CD4-positive, alpha-beta memory T cell (primary cell): ENCODE results near the gene KCNJ2. TPM values are rescaled to one million over a fixed set of nuclear protein-coding genes. Genes with fewer than 3 reads are reported as not detected.

Experiments
- CTCF ChIA-PET: fragments of 350-600 bp; sonication (Branson Sonifier 250); formaldehyde crosslinking; loops from one replicate; lab custom pipeline; 2021; ENCODE audit warnings: inconsistent platforms; ENCODE audit not compliant: partially characterized antibody; lab: Charles Lee
- POLR2A ChIA-PET: fragments of 350-600 bp; sonication (Branson Sonifier 250); formaldehyde crosslinking; loops from one replicate; lab custom pipeline; 2021; ENCODE audit not compliant: partially characterized antibody; lab: Charles Lee
- DNase-seq, 5 donors: peaks; one replicate each; pipeline versions ENCODE4 v3.0.0 to v3.0.0-alpha.2; 2020 to 2022; ENCODE audit warnings: mixed read lengths in 1 of 5
- H3K27ac ChIP-seq: one replicate; pipeline ENCODE4 v1.7.0; 2013; ENCODE audit warnings: low read depth, low read length
- H3K27me3 ChIP-seq: 2 replicates; pipeline ENCODE4 v1.7.0; 2013; ENCODE audit warnings: mild to moderate bottlenecking, low read length, moderate library complexity; ENCODE audit not compliant: insufficient read depth
- H3K36me3 ChIP-seq: 2 replicates; pipeline ENCODE4 v1.7.0; 2013; ENCODE audit warnings: mild to moderate bottlenecking, low read length, moderate library complexity; ENCODE audit not compliant: insufficient read depth
- H3K4me1 ChIP-seq: 2 replicates; pipeline ENCODE4 v1.7.0; 2013; ENCODE audit warnings: mild to moderate bottlenecking, low read length, moderate library complexity; ENCODE audit not compliant: insufficient read depth
- H3K4me3 ChIP-seq, 2 donors: one replicate each; pipeline ENCODE4 v1.7.0; 2013; ENCODE audit warnings: low read length in 2 of 2, mild to moderate bottlenecking in 1 of 2
- H3K9me3 ChIP-seq, 2 donors: one replicate each; pipeline ENCODE4 v1.7.0; 2013; ENCODE audit warnings: low read length in 2 of 2, control low read depth in 1 of 2; ENCODE audit not compliant: control insufficient read depth in 1 of 2
- H3K27ac Mint-ChIP-seq, 7 donors: one replicate each; pipeline ENCODE4 v1.8.0; 2020 to 2021; ENCODE audit warnings: mixed read lengths in 7 of 7, mild to moderate bottlenecking in 6 of 7, inconsistent platforms in 3 of 7, moderate library complexity in 3 of 7
- H3K27me3 Mint-ChIP-seq, 2 donors: one replicate each; pipeline ENCODE4 v1.8.0; 2020 to 2021; ENCODE audit warnings: mixed read lengths in 2 of 2
- H3K36me3 Mint-ChIP-seq, 2 donors: one replicate each; pipeline ENCODE4 v1.8.0; 2020 to 2021; ENCODE audit warnings: mixed read lengths in 2 of 2, inconsistent platforms in 1 of 2, mild to moderate bottlenecking in 1 of 2
- H3K4me1 Mint-ChIP-seq, 4 donors: one replicate each; pipeline ENCODE4 v1.8.0; 2020 to 2021; ENCODE audit warnings: mixed read lengths in 4 of 4, mild to moderate bottlenecking in 1 of 4
- H3K4me3 Mint-ChIP-seq, 8 donors: one replicate each; pipeline ENCODE4 v1.8.0; 2020 to 2021; ENCODE audit warnings: mixed read lengths in 8 of 8, mild to moderate bottlenecking in 7 of 8, moderate library complexity in 6 of 8, inconsistent platforms in 3 of 8
- H3K9me3 Mint-ChIP-seq, 8 donors: one replicate each; pipeline ENCODE4 v1.8.0; 2020 to 2021; ENCODE audit warnings: mixed read lengths in 8 of 8, mild to moderate bottlenecking in 5 of 8, inconsistent platforms in 3 of 8, moderate library complexity in 1 of 8
- intact Hi-C: fragments of 100-400 bp; cut with micrococcal nuclease; formaldehyde crosslinking; loops from one replicate; pipeline ENCODE4 v1.15.1; 2023
- polyA plus RNA-seq, 2 donors: library from polyadenylated mRNA; unstranded; fragments of 300-500 nt; fragmentation: Illumina TruSeq; gene quantifications; one replicate each; pipeline ENCODE4 v1.2.3, GENCODE V29; 2021
- total RNA-seq, 2 experiments: library from RNA; stranded (reverse); gene quantifications; one replicate each; pipeline ENCODE4 v1.2.3, GENCODE V29; 2021

The KCNJ2 gene
- total and polyA plus RNA-seq, 4 experiments from 2014 or later: not detected

GRCh38 chr17:70137451-70138230, 31.7 kb upstream of the KCNJ2 start:
- intact Hi-C loops: no loop called here
- H3K27ac Mint-ChIP-seq: peak overlapping the region in 5 of 7 donors; percentile 68 to 80 (median 69)
- Histone ChIP-seq H3K36me3 (no peaks in the 10 kb centered on the region), H3K4me3 (peak overlapping the region in 1 of 2 donors; percentile 17), H3K27ac (no peak overlapping the region), H3K27me3 (no peaks in the 10 kb centered on the region), H3K4me1 (no peaks in the 10 kb centered on the region), H3K9me3 (no peaks in the 10 kb centered on the region)
- peak in 1 of 5 donors; percentile 5 for DNase-seq
- peak overlapping the region; percentile 60 to 87 (median 84) for H3K4me3 Mint-ChIP-seq
- peaks cover 9 to 12% (median 10%) of the 10 kb centered on the region in 4 donors for H3K4me1 Mint-ChIP-seq
- H3K27me3 Mint-ChIP-seq: peaks cover 0 to 1% of the 10 kb centered on the region in 2 donors
- H3K9me3 Mint-ChIP-seq: no peaks in the 10 kb centered on the region
- POLR2A ChIA-PET: no interaction called here
- H3K36me3 Mint-ChIP-seq: no peaks in the 10 kb centered on the region
- CTCF ChIA-PET: interaction anchor here (0.6 kb wide), 1 partner anchor 519 kb away, joined by 3 read pairs; no protein-coding TSS in a partner anchor

GRCh38 chr17:70138291-70138865, 31.0 kb upstream of the KCNJ2 start:
- no peaks in the 10 kb centered on the region for H3K4me1 ChIP-seq
- no peaks in the 10 kb centered on the region for H3K9me3 ChIP-seq
- no peak overlapping the region for H3K4me3 ChIP-seq
- H3K27me3 ChIP-seq: no peaks in the 10 kb centered on the region
- H3K27ac ChIP-seq: no peak overlapping the region
- H3K36me3 ChIP-seq: no peaks in the 10 kb centered on the region
- Mint-ChIP-seq H3K4me1 (peaks cover 9 to 12% (median 10%) of the 10 kb centered on the region in 4 donors), H3K9me3 (no peaks in the 10 kb centered on the region), H3K36me3 (no peaks in the 10 kb centered on the region), H3K27me3 (peaks cover 0 to 1% of the 10 kb centered on the region in 2 donors), H3K4me3 (peak overlapping the region in 4 of 8 donors; percentile 6 to 77 (median 10)), H3K27ac (no peak overlapping the region)
- intact Hi-C loops: no loop called here
- ChIA-PET POLR2A (no interaction called here), CTCF (no interaction called here)
- no peak for DNase-seq

- Mint-ChIP-seq H3K4me1 (peaks cover 9 to 12% (median 10%) of the 10 kb centered on the region in 4 donors), H3K27me3 (peaks cover 0 to 1% of the 10 kb centered on the region in 2 donors), H3K36me3 (no peaks in the 10 kb centered on the region), H3K4me3 (no peak overlapping the region), H3K9me3 (no peaks in the 10 kb centered on the region), H3K27ac (no peak overlapping the region)
- CTCF ChIA-PET: interaction anchor here (0.7 to 1.6 kb wide), 2 partner anchors 9 to 11 kb away, joined by 3 to 6 read pairs; no protein-coding TSS in a partner anchor
- Histone ChIP-seq H3K4me3 (no peak overlapping the region), H3K4me1 (no peaks in the 10 kb centered on the region), H3K36me3 (no peaks in the 10 kb centered on the region), H3K9me3 (no peaks in the 10 kb centered on the region), H3K27ac (no peak overlapping the region), H3K27me3 (no peaks in the 10 kb centered on the region)
- DNase-seq: no peak
- POLR2A ChIA-PET: no interaction called here
- intact Hi-C loops: no loop called here
These were observed 29.8 kb upstream of the KCNJ2 start for GRCh38 chr17:70139449-70139993.

DNA sequence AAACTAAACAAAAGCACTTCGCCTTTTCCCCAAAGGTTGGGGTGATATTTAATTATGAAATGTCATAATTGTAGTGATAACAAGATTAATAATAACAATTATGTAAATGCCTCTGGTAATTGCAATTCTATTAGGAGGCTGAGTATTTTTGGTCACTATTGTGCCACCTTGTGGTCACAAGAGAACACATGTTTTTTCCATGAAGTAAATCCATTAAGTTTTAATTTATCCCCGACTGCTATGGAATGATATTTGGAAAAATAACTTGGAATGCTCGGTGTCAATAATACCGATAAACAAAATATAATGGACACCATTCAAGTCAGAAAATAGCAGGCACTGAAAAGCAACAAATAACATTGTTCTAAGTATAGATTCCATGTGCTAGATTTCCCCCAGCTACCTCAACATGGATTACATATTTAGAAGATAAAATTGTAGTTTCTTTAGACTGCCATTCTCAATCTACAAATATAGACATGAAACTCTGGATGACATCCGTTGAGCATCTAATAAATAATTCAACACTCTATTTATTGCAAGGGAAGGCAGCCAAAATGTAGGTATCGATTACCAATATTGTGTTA, 25.0 kb upstream of the KCNJ2 start:
- no peak overlapping the region for H3K4me3 ChIP-seq
- Mint-ChIP-seq H3K27ac (no peak overlapping the region), H3K4me1 (no peaks in the 10 kb centered on the region), H3K9me3 (no peaks in the 10 kb centered on the region), H3K27me3 (peaks cover 0 to 4% of the 10 kb centered on the region in 2 donors), H3K4me3 (no peak overlapping the region), H3K36me3 (no peaks in the 10 kb centered on the region)
- H3K27ac ChIP-seq: no peak overlapping the region
- intact Hi-C loops: loop anchor here (1.0 kb wide), 1 partner anchor 575 kb away; no protein-coding TSS in a partner anchor
- CTCF ChIA-PET: interaction anchor here (0.8 to 2.9 kb wide), 5 partner anchors 9 to 576 kb away, joined by 3 to 9 read pairs (median 3); no protein-coding TSS in a partner anchor
- no peaks in the 10 kb centered on the region for H3K9me3 ChIP-seq
- H3K27me3 ChIP-seq: no peaks in the 10 kb centered on the region
- DNase-seq: no peak
- POLR2A ChIA-PET: no interaction called here
- H3K36me3 ChIP-seq: no peaks in the 10 kb centered on the region
- no peaks in the 10 kb centered on the region for H3K4me1 ChIP-seq

DNA sequence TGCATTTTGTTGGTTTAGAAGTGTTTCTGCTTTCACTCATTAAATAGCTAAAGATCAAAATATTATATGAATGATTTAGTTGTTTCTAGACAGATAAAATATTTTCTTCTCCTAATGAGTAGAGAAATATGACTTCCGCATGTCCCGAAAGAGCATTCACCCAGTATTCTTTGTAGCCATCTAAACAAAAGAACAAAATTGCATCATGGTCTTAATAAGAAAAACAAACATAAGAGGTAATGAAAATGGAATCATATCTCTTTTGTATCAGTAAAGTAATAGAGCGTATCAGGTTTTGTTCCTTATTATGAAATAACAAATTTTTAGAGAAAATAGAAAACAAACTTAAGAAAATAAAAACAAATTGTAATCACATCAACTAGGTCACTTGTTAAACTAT, 16.1 kb upstream of the KCNJ2 start:
- Histone ChIP-seq H3K4me1 (no peaks in the 10 kb centered on the region), H3K4me3 (no peak overlapping the region), H3K36me3 (no peaks in the 10 kb centered on the region), H3K9me3 (no peaks in the 10 kb centered on the region), H3K27ac (no peak overlapping the region), H3K27me3 (no peaks in the 10 kb centered on the region)
- no peak for DNase-seq
- Mint-ChIP-seq H3K27ac (no peak overlapping the region), H3K4me3 (no peak overlapping the region), H3K9me3 (no peaks in the 10 kb centered on the region), H3K27me3 (peaks cover 0 to 2% of the 10 kb centered on the region in 2 donors), H3K36me3 (no peaks in the 10 kb centered on the region), H3K4me1 (no peaks in the 10 kb centered on the region)
- intact Hi-C loops: no loop called here
- CTCF ChIA-PET: interaction anchor here (1.0 kb wide), 1 partner anchor 9 kb away, joined by 3 read pairs; no protein-coding TSS in a partner anchor
- POLR2A ChIA-PET: no interaction called here

- no peak overlapping the region for H3K4me3 Mint-ChIP-seq
- H3K27ac Mint-ChIP-seq: no peak overlapping the region
- no peaks in the 10 kb centered on the region for H3K27me3 ChIP-seq
- peaks cover 0 to 4% of the 10 kb centered on the region in 2 donors for H3K27me3 Mint-ChIP-seq
- H3K4me1 Mint-ChIP-seq: no peaks in the 10 kb centered on the region
- intact Hi-C loops: no loop called here
- H3K9me3 ChIP-seq: no peaks in the 10 kb centered on the region
- H3K36me3 Mint-ChIP-seq: no peaks in the 10 kb centered on the region
- ChIA-PET POLR2A (no interaction called here), CTCF (interaction anchor here (1.0 kb wide), 1 partner anchor 12 kb away, joined by 3 read pairs; no protein-coding TSS in a partner anchor)
- no peak overlapping the region for H3K4me3 ChIP-seq
- no peak overlapping the region for H3K27ac ChIP-seq
- H3K36me3 ChIP-seq: no peaks in the 10 kb centered on the region
- DNase-seq: no peak
- no peaks in the 10 kb centered on the region for H3K9me3 Mint-ChIP-seq
- H3K4me1 ChIP-seq: no peaks in the 10 kb centered on the region
These were observed 12.2 kb upstream of the KCNJ2 start for GRCh38 chr17:70157151-70157550.

DNA sequence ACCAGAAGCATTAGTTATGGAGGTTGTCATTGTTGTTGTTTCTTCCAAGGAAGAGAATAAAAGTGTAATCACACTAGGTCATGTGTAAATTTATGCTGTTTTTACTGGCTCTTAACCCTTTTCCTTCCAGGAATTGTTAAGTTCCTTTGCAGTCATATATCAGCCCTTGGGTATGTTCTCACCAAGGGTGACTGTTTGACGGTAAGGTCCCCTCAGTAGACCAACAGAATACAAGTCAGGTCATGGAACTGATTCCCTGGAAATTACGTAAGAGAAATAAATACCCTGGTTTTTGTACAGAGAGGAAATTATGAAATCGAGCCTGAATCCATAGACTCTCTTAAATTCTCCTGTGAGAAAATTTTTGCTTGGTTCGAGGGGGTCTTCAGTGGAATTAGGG, 11.2 kb upstream of the KCNJ2 start:
- intact Hi-C loops: no loop called here
- Histone ChIP-seq H3K36me3 (no peaks in the 10 kb centered on the region), H3K27me3 (no peaks in the 10 kb centered on the region), H3K9me3 (no peaks in the 10 kb centered on the region), H3K4me3 (no peak overlapping the region), H3K27ac (no peak overlapping the region), H3K4me1 (no peaks in the 10 kb centered on the region)
- Mint-ChIP-seq H3K27me3 (peaks cover 0 to 3% of the 10 kb centered on the region in 2 donors), H3K9me3 (no peaks in the 10 kb centered on the region), H3K4me1 (no peaks in the 10 kb centered on the region), H3K27ac (no peak overlapping the region), H3K4me3 (no peak overlapping the region), H3K36me3 (no peaks in the 10 kb centered on the region)
- ChIA-PET POLR2A (no interaction called here), CTCF (interaction anchor here (1.0 kb wide), 1 partner anchor 14 kb away, joined by 3 read pairs; no protein-coding TSS in a partner anchor)
- no peak for DNase-seq
